Spleen (tissue), 11 donors: ENCODE data around the gene TM9SF2. TPM values are rescaled to one million over a fixed set of nuclear protein-coding genes. Genes with fewer than 3 reads are reported as not detected.
A peak's percentile ranks its signal among the peaks of the same experiment; 100 is the strongest.

ENCODE experiments used
- DNase-seq: peaks from one replicate; pipeline ENCODE4 v3.0.0-alpha.2; 2020
- H3K27ac ChIP-seq, 8 donors: fragments of 200-600 bp; sonication (generic) in 7 of 8; 1 replicate in 4 of 8; 2 replicates in 4 of 8; pipeline versions ENCODE4 v1.5.0 to v1.8.0; 2016 to 2021; ENCODE audit warnings: inconsistent platforms in 4 of 8, mild to moderate bottlenecking in 4 of 8, moderate library complexity in 1 of 8
- H3K27me3 ChIP-seq, 7 donors: fragments of 200-600 bp; sonication (generic) in 6 of 7; replicated peaks in 1 of 7; 1 replicate in 4 of 7; 2 replicates in 3 of 7; pipeline versions ENCODE4 v1.5.0 to v1.8.0; 2016 to 2021; ENCODE audit warnings: inconsistent platforms in 3 of 7, mild to moderate bottlenecking in 1 of 7
- H3K36me3 ChIP-seq, 6 donors: fragments of 200-600 bp; sonication (generic) in 5 of 6; 1 replicate in 4 of 6; 2 replicates in 2 of 6; pipeline versions ENCODE4 v1.5.0 to v1.8.0; 2016 to 2021; ENCODE audit warnings: inconsistent platforms in 2 of 6
- H3K4me1 ChIP-seq, 6 donors: fragments of 200-600 bp; sonication (generic) in 5 of 6; 1 replicate in 3 of 6; 2 replicates in 3 of 6; pipeline versions ENCODE4 v1.5.0 to v1.8.0; 2016 to 2021; ENCODE audit warnings: inconsistent platforms in 3 of 6
- H3K4me3 ChIP-seq, 8 donors: fragments of 200-600 bp; sonication (generic) in 7 of 8; 1 replicate in 4 of 8; 2 replicates in 4 of 8; pipeline versions ENCODE4 v1.5.0 to v1.8.0; 2016 to 2021; ENCODE audit warnings: inconsistent platforms in 4 of 8, mild to moderate bottlenecking in 4 of 8, moderate library complexity in 2 of 8
- H3K9me3 ChIP-seq, 8 donors: fragments of 200-600 bp; sonication (generic) in 7 of 8; 1 replicate in 4 of 8; 2 replicates in 4 of 8; pipeline versions ENCODE4 v1.5.0 to v1.8.0; 2016 to 2021; ENCODE audit warnings: inconsistent platforms in 4 of 8
- POLR2A ChIP-seq, 3 donors: fragments of 450-650 bp; IDR thresholded peaks; one replicate each; pipeline ENCODE4 v1.5.1; 2017; ENCODE audit warnings: antibody characterized with exemption in 3 of 3, mild to moderate bottlenecking in 1 of 3
- POLR2AphosphoS5 ChIP-seq, 3 donors: sonication (generic); formaldehyde crosslinking; IDR thresholded peaks; one replicate each; pipeline ENCODE4 v1.5.1; 2017; ENCODE audit warnings: antibody characterized with exemption in 3 of 3
- WGBS, 5 donors: extraction: QIAGEN DNeasy Blood & Tissue Kit in 3 of 5; methylation state at CpG; one replicate each; pipeline versions ENCODE4 v1.1.5 to v1.1.7; 2013 to 2018; 5-methylcytosine and 5-hydroxymethylcytosine counted together
- intact Hi-C: fragments of 100-400 bp; cut with DNase I; formaldehyde crosslinking; loops from one replicate; pipeline ENCODE4 v1.15.0; 2023; ENCODE audit warnings: low total_unique reads
- polyA plus RNA-seq, 3 donors: library from polyadenylated mRNA; stranded (reverse); fragments of 200-250 nt; gene quantifications; one replicate each; pipeline ENCODE4 v1.2.1, GENCODE V29; 2013
- total RNA-seq, 7 donors: library from RNA; depleted of rRNA in 3 of 7; stranded (reverse); fragments of >200 nt in 3 of 7; fragmentation: NEBNext Ultra II Directional in 4 of 7; extraction: Animal tissue kit (Norgen Biotek cat#: 25700) in 4 of 7; gene quantifications; one replicate each; pipeline versions ENCODE4 v1.1.0 to v1.2.1, GENCODE V29; 2016 to 2021
- TF ChIP-seq, protein P1 (sequence below), 11 experiments: fragments of 200-600 bp in 7 of 11; fragments of 450-650 bp in 4 of 11; sonication (generic) in 4 of 11; IDR thresholded peaks in 8 of 11; conservative IDR thresholded peaks in 3 of 11; 1 replicate in 7 of 11; 2 replicates in 4 of 11; pipeline versions ENCODE4 v1.4.0 to v1.8.0; 2016 to 2021; ENCODE audit warnings: antibody characterized with exemption in 11 of 11, inconsistent platforms in 4 of 11, mild to moderate bottlenecking in 1 of 11
- donor health status: healthy with polysubstance abuse.
- donor health status: DM: no; HTN: no; CAD: no; lungs with moderate emphysema.
- donor health status: DM: no; HTN: no; CAD: no.
- donor health status: Bipolar disorder and iron deficiency.
- donor health status: healthy.
- donor health status: DM: no; HTN: no; CAD: no.
- donor health status: DM: yes; HTN: yes; CAD: no.

The TM9SF2 gene
- total and polyA plus RNA-seq, 10 donors = 28.8 to 134 (median 93.7) TPM

DNA sequence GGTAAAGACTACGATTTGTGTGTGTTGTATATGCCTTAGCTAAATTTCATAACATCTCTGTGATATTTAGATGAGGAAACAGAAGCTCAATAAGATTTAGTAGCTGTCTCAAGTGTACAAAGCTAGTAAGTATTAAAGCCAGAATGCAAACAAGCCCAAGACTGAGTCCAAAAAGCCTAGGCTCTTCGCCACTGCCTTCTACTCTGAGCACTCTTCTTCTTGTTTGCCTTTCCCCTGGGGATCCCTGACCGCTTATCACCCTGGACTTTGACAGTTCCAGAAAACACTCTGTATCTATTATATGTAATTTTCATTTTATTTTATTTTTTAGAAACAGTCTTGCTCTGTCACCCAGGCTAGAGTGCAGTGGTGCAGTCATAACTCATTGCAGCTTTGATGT, 5.8 kb downstream of the TM9SF2 start:
- Histone ChIP-seq H3K4me1 (peaks cover 53 to 100% (median 84%) of the 10 kb centered on the region in 6 donors), H3K4me3 (peak overlapping the region in 1 of 8 donors; percentile 33), H3K27me3 (no peaks in the 10 kb centered on the region), H3K36me3 (peaks cover 0 to 25% (median 12%) of the 10 kb centered on the region in 6 donors), H3K9me3 (peaks cover 0 to 11% (median 7%) of the 10 kb centered on the region in 8 donors), H3K27ac (peak overlapping the region in 7 of 8 donors; percentile 52 to 77 (median 72))
- TF ChIP-seq POLR2AphosphoS5 (IDR thresholded peaks at IDR 0.05) (no peak), POLR2A (IDR thresholded peaks at IDR 0.05) (no peak)
- TF ChIP-seq, protein P1, sequence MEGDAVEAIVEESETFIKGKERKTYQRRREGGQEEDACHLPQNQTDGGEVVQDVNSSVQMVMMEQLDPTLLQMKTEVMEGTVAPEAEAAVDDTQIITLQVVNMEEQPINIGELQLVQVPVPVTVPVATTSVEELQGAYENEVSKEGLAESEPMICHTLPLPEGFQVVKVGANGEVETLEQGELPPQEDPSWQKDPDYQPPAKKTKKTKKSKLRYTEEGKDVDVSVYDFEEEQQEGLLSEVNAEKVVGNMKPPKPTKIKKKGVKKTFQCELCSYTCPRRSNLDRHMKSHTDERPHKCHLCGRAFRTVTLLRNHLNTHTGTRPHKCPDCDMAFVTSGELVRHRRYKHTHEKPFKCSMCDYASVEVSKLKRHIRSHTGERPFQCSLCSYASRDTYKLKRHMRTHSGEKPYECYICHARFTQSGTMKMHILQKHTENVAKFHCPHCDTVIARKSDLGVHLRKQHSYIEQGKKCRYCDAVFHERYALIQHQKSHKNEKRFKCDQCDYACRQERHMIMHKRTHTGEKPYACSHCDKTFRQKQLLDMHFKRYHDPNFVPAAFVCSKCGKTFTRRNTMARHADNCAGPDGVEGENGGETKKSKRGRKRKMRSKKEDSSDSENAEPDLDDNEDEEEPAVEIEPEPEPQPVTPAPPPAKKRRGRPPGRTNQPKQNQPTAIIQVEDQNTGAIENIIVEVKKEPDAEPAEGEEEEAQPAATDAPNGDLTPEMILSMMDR (IDR thresholded peaks at IDR 0.05 in 8 of 11, conservative IDR thresholded peaks at IDR 0.05 in 3 of 11) = no peak
- no peak for DNase-seq
- intact Hi-C loops = loop anchor here (5.0 to 10.0 kb wide), 2 partner anchors 65 to 232 kb away; no protein-coding TSS in a partner anchor
- WGBS, 5 donors = 65 to 71% (median 68%) methylated on average over 3 of the region's 3 CpGs

DNA sequence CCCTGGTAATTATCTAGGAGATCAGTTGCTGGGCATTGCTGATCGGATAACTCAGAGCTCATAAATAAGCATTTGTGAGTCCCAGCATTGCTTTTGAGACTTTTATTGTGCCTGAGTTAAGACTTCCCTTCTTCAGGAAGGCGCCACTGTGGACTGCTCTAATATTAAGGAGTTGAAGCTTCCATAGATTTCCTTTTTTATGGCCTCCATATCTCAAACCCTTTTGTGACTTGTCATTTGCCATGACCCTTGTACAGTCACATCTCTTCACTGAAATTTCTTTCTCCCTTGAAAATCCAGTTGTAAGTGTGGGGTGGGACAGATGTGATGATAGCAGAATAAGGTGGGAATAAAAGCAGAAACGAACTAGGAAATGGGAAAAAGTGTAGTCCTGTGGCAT, 6.3 kb downstream of the TM9SF2 start:
- WGBS, 5 donors = 68 to 81% (median 72%) methylated on average over 3 of the region's 3 CpGs
- Histone ChIP-seq H3K4me1 (peaks cover 50 to 100% (median 84%) of the 10 kb centered on the region in 6 donors), H3K27me3 (no peaks in the 10 kb centered on the region), H3K36me3 (peaks cover 0 to 25% (median 12%) of the 10 kb centered on the region in 6 donors), H3K4me3 (no peak overlapping the region), H3K9me3 (peaks cover 0 to 11% (median 7%) of the 10 kb centered on the region in 8 donors), H3K27ac (peak overlapping the region in 6 of 8 donors; percentile 52 to 77 (median 70))
- TF ChIP-seq, protein P1 (IDR thresholded peaks at IDR 0.05 in 8 of 11, conservative IDR thresholded peaks at IDR 0.05 in 3 of 11) = no peak
- TF ChIP-seq POLR2A (IDR thresholded peaks at IDR 0.05) (no peak), POLR2AphosphoS5 (IDR thresholded peaks at IDR 0.05) (no peak)
- no peak for DNase-seq
- intact Hi-C loops = loop anchor here (5.0 to 10.0 kb wide), 2 partner anchors 65 to 233 kb away; no protein-coding TSS in a partner anchor

DNA sequence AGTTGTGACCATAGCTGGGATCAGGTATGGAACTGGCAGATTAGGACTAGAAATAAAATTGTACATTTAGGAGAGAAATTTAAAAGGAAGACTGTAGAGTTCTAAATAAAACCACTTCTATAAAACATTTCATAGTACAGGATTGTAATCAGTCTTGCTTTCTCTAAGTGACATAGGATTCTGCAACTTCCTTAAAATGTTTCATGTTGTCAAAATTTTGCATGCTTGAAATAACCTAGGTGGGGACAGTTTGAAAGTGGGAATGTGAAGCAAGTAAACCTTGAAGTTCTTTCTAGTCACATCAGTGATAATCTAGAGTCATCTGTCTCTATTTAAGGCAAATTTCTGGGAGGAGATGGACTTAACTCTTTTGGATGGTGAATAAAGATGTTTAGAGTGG, 6.7 kb downstream of the TM9SF2 start:
- intact Hi-C loops = loop anchor here (5.0 to 10.0 kb wide), 2 partner anchors 66 to 233 kb away; no protein-coding TSS in a partner anchor
- Histone ChIP-seq H3K4me1 (peaks cover 46 to 100% (median 82%) of the 10 kb centered on the region in 6 donors), H3K27me3 (no peaks in the 10 kb centered on the region), H3K36me3 (peaks cover 0 to 25% (median 12%) of the 10 kb centered on the region in 6 donors), H3K9me3 (peaks cover 0 to 11% (median 7%) of the 10 kb centered on the region in 8 donors), H3K4me3 (no peak overlapping the region), H3K27ac (peak overlapping the region in 6 of 8 donors; percentile 9 to 77 (median 68))
- DNase-seq = no peak
- no peak for TF ChIP-seq POLR2AphosphoS5 (IDR thresholded peaks at IDR 0.05)
- TF ChIP-seq POLR2A (IDR thresholded peaks at IDR 0.05) = no peak
- TF ChIP-seq, protein P1 (IDR thresholded peaks at IDR 0.05 in 8 of 11, conservative IDR thresholded peaks at IDR 0.05 in 3 of 11) = no peak

DNA sequence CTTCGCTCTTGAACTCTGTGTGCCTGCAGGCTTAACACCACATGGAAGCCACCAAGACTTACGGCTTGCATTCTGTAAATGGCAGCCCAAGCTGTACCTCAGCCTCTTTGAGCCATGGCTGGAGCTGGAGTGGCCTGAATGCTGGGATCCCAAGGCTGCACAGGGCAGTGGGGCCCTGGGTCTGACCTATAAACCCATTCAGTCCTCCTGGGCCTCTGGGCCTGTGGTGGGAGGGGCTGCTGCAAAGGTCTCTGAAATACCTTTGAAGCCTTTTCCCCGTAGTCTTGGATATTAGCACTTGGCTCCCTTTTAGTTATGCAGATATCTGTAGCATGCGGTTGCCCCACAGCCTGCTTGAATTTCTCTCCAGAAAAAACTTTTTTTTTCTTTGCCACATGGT, 8.2 kb downstream of the TM9SF2 start:
- no peak for TF ChIP-seq POLR2A (IDR thresholded peaks at IDR 0.05)
- TF ChIP-seq POLR2AphosphoS5 (IDR thresholded peaks at IDR 0.05) = no peak
- TF ChIP-seq, protein P1 (IDR thresholded peaks at IDR 0.05 in 8 of 11, conservative IDR thresholded peaks at IDR 0.05 in 3 of 11) = no peak
- Histone ChIP-seq H3K27ac (no peak overlapping the region), H3K9me3 (peaks cover 0 to 11% (median 7%) of the 10 kb centered on the region in 8 donors), H3K4me1 (peaks cover 33 to 100% (median 77%) of the 10 kb centered on the region in 6 donors), H3K27me3 (no peaks in the 10 kb centered on the region), H3K36me3 (peaks cover 0 to 30% (median 12%) of the 10 kb centered on the region in 6 donors), H3K4me3 (no peak overlapping the region)
- no peak for DNase-seq
- 97 to 99% (median 99%) methylated on average over 4 of the region's 4 CpGs for WGBS, 5 donors
- intact Hi-C loops = loop anchor here (5.0 to 10.0 kb wide), 2 partner anchors 67 to 235 kb away; no protein-coding TSS in a partner anchor
